K562 (cell line): ENCODE data around the gene BAIAP2. TPM values are rescaled to one million over a fixed set of nuclear protein-coding genes. Genes with fewer than 3 reads are reported as not detected.

Experiments used
- BRD9 ChIP-seq: fragments of 450-650 bp; IDR thresholded peaks from 2 replicates; pipeline ENCODE4 v1.6.1; 2018; ENCODE audit warnings: low read depth; ENCODE audit not compliant: partially characterized antibody
- FOXM1 ChIP-seq, 2 experiments: fragments of 450-650 bp in 1 of 2; sonication (generic) in 1 of 2; formaldehyde crosslinking in 1 of 2; IDR thresholded peaks; 2 replicates each; pipeline versions ENCODE4 v1.6.1 to v1.9.0; 2017 to 2022; ENCODE audit warnings: low read depth in 2 of 2, mild to moderate bottlenecking in 2 of 2, missing genetic modification reagents in 1 of 2, moderate library complexity in 1 of 2
- ILK ChIP-seq: fragments of 450-650 bp; IDR thresholded peaks from 2 replicates; pipeline ENCODE4 v1.6.1; 2016; ENCODE audit warnings: missing genetic modification characterization, low read depth, mild to moderate bottlenecking, missing compliant biosample characterization, moderate library complexity, borderline replicate concordance
- NFE2 ChIP-seq: IDR thresholded peaks from 2 replicates; pipeline ENCODE4 v1.6.1; 2014; ENCODE audit warnings: antibody characterized with exemption, low read depth
- POLR2A ChIP-seq: fragments of 450-650 bp; conservative IDR thresholded peaks from 2 replicates; pipeline ENCODE4 v1.6.1; 2016
- polyA plus RNA-seq, 8 experiments: library from polyadenylated mRNA; depleted of rRNA in 4 of 8; stranded (reverse) in 5 of 8; unstranded in 3 of 8; fragments of >200 nt; fragmentation: Nextera tagmentation in 2 of 8; fragmentation: Illumina TruSeq in 1 of 8; extraction: Ambion mirVana in 2 of 8; extraction: Trizol in 1 of 8; gene quantifications; 2 replicates each; pipeline versions ENCODE4 v1.2.1 to v1.2.3, GENCODE V29; 2011 to 2014; ENCODE audit warnings: inconsistent platforms in 1 of 8, missing spikeins in 1 of 8
- total RNA-seq, 7 experiments: library from RNA; depleted of rRNA in 6 of 7; stranded (reverse); fragments of >200 nt in 6 of 7; fragmentation: Illumina TruSeq in 2 of 7; extraction: Trizol in 2 of 7; gene quantifications; 2 replicates each; pipeline versions ENCODE4 v1.2.1 to v1.2.3, GENCODE V29; 2011 to 2021; ENCODE audit warnings: low replicate concordance in 1 of 7
- TF ChIP-seq, protein P1 (sequence below): fragments of 450-650 bp; IDR thresholded peaks from 2 replicates; pipeline ENCODE4 v1.6.1; 2016; ENCODE audit warnings: mild to moderate bottlenecking, moderate library complexity
- TF ChIP-seq, protein P2 (sequence below): fragments of 250-450 bp; sonication (Bioruptor Pico); IDR thresholded peaks from 2 replicates; pipeline ENCODE4 v1.4.0; 2020; ENCODE audit warnings: mild to moderate bottlenecking, moderate library complexity, borderline replicate concordance
- TF ChIP-seq, protein P3 (sequence below): fragments of 450-650 bp; IDR thresholded peaks from 2 replicates; pipeline ENCODE4 v1.6.1; 2016

Gene BAIAP2
- total and polyA plus RNA-seq, 9 of the 15 experiments (the other 6 are each of a cell fraction or from before 2014, with no cell fraction given) = 2.3 to 51.6 (median 18.4) TPM

DNA sequence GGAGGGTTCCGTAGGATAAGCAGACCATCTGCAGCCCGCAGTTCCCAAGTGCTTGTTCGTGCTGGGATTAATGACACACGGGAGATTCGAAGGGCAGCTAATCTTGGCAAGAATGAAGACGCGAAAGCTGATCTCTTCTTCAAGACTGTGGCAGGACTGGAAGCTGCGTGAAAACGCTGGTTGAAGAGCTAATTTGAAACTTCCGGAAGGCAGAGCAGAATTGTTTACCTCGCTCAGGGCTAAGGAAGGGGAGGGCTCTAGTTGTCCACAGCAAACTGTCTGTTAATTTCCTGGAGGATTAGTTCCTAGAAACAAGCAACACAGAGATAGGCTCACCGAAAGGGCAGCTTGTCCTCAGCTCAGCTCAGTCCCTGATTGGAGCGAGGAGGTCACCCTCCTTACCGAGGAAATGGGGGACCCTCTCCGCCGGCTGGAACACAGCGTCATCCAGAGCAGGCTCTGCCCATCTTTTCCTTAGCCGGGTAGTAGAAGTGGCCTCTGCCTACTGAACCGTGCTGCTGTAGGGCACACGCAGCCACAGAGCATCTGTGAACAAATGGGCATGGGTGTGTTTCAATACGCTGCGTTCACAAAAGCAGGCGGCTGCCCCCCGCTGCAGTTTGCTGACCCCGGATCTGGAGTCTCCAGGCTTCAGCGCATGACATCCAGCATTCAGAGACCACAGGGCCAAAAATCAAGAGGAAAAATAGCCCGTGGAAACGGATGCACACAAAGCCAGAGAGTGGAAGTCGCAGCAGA, 16.7 kb upstream of the BAIAP2 start (continued):
- TF ChIP-seq, protein P1, sequence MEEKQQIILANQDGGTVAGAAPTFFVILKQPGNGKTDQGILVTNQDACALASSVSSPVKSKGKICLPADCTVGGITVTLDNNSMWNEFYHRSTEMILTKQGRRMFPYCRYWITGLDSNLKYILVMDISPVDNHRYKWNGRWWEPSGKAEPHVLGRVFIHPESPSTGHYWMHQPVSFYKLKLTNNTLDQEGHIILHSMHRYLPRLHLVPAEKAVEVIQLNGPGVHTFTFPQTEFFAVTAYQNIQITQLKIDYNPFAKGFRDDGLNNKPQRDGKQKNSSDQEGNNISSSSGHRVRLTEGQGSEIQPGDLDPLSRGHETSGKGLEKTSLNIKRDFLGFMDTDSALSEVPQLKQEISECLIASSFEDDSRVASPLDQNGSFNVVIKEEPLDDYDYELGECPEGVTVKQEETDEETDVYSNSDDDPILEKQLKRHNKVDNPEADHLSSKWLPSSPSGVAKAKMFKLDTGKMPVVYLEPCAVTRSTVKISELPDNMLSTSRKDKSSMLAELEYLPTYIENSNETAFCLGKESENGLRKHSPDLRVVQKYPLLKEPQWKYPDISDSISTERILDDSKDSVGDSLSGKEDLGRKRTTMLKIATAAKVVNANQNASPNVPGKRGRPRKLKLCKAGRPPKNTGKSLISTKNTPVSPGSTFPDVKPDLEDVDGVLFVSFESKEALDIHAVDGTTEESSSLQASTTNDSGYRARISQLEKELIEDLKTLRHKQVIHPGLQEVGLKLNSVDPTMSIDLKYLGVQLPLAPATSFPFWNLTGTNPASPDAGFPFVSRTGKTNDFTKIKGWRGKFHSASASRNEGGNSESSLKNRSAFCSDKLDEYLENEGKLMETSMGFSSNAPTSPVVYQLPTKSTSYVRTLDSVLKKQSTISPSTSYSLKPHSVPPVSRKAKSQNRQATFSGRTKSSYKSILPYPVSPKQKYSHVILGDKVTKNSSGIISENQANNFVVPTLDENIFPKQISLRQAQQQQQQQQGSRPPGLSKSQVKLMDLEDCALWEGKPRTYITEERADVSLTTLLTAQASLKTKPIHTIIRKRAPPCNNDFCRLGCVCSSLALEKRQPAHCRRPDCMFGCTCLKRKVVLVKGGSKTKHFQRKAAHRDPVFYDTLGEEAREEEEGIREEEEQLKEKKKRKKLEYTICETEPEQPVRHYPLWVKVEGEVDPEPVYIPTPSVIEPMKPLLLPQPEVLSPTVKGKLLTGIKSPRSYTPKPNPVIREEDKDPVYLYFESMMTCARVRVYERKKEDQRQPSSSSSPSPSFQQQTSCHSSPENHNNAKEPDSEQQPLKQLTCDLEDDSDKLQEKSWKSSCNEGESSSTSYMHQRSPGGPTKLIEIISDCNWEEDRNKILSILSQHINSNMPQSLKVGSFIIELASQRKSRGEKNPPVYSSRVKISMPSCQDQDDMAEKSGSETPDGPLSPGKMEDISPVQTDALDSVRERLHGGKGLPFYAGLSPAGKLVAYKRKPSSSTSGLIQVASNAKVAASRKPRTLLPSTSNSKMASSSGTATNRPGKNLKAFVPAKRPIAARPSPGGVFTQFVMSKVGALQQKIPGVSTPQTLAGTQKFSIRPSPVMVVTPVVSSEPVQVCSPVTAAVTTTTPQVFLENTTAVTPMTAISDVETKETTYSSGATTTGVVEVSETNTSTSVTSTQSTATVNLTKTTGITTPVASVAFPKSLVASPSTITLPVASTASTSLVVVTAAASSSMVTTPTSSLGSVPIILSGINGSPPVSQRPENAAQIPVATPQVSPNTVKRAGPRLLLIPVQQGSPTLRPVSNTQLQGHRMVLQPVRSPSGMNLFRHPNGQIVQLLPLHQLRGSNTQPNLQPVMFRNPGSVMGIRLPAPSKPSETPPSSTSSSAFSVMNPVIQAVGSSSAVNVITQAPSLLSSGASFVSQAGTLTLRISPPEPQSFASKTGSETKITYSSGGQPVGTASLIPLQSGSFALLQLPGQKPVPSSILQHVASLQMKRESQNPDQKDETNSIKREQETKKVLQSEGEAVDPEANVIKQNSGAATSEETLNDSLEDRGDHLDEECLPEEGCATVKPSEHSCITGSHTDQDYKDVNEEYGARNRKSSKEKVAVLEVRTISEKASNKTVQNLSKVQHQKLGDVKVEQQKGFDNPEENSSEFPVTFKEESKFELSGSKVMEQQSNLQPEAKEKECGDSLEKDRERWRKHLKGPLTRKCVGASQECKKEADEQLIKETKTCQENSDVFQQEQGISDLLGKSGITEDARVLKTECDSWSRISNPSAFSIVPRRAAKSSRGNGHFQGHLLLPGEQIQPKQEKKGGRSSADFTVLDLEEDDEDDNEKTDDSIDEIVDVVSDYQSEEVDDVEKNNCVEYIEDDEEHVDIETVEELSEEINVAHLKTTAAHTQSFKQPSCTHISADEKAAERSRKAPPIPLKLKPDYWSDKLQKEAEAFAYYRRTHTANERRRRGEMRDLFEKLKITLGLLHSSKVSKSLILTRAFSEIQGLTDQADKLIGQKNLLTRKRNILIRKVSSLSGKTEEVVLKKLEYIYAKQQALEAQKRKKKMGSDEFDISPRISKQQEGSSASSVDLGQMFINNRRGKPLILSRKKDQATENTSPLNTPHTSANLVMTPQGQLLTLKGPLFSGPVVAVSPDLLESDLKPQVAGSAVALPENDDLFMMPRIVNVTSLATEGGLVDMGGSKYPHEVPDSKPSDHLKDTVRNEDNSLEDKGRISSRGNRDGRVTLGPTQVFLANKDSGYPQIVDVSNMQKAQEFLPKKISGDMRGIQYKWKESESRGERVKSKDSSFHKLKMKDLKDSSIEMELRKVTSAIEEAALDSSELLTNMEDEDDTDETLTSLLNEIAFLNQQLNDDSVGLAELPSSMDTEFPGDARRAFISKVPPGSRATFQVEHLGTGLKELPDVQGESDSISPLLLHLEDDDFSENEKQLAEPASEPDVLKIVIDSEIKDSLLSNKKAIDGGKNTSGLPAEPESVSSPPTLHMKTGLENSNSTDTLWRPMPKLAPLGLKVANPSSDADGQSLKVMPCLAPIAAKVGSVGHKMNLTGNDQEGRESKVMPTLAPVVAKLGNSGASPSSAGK = peak; percentile 78
- no peak for TF ChIP-seq ILK
- no peak for TF ChIP-seq FOXM1 (IDR thresholded peaks at IDR 0.05; ENCODE audit: low read depth)
- TF ChIP-seq FOXM1 (CRISPR knock-in tag; IDR thresholded peaks at IDR 0.05; ENCODE audit: low read depth) = no peak
- TF ChIP-seq, protein P2, sequence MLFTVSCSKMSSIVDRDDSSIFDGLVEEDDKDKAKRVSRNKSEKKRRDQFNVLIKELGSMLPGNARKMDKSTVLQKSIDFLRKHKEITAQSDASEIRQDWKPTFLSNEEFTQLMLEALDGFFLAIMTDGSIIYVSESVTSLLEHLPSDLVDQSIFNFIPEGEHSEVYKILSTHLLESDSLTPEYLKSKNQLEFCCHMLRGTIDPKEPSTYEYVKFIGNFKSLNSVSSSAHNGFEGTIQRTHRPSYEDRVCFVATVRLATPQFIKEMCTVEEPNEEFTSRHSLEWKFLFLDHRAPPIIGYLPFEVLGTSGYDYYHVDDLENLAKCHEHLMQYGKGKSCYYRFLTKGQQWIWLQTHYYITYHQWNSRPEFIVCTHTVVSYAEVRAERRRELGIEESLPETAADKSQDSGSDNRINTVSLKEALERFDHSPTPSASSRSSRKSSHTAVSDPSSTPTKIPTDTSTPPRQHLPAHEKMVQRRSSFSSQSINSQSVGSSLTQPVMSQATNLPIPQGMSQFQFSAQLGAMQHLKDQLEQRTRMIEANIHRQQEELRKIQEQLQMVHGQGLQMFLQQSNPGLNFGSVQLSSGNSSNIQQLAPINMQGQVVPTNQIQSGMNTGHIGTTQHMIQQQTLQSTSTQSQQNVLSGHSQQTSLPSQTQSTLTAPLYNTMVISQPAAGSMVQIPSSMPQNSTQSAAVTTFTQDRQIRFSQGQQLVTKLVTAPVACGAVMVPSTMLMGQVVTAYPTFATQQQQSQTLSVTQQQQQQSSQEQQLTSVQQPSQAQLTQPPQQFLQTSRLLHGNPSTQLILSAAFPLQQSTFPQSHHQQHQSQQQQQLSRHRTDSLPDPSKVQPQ (CRISPR knock-in tag) = no peak
- TF ChIP-seq, protein P3, sequence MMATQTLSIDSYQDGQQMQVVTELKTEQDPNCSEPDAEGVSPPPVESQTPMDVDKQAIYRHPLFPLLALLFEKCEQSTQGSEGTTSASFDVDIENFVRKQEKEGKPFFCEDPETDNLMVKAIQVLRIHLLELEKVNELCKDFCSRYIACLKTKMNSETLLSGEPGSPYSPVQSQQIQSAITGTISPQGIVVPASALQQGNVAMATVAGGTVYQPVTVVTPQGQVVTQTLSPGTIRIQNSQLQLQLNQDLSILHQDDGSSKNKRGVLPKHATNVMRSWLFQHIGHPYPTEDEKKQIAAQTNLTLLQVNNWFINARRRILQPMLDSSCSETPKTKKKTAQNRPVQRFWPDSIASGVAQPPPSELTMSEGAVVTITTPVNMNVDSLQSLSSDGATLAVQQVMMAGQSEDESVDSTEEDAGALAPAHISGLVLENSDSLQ = peak; percentile 79
- TF ChIP-seq BRD9 = no peak
- TF ChIP-seq NFE2 = no peak
- TF ChIP-seq POLR2A = peak; percentile 86
